ENCODE results near the gene FUNDC2. TPM values are rescaled to one million over a fixed set of nuclear protein-coding genes. Genes with fewer than 3 reads are reported as not detected.
"Not testable (repeated sequence)": the region's sequence is repeated elsewhere in the genome, so short reads cannot be mapped to it uniquely, and the experiment has no call there.

FUNDC2 gene
- total RNA-seq, 2 experiments from 2014 or later = 37.2 to 37.4 TPM

- DNase-seq; H3K36me3 Mint-ChIP-seq (ENCODE audit: low read depth); intact Hi-C loops (cut with DNase I, micrococcal nuclease); H3K27ac Mint-ChIP-seq; H3K27me3 Mint-ChIP-seq; H3K27me3 ChIP-seq (ENCODE audit: control insufficient read depth in 1 of 2, insufficient read depth in 2 of 2, low read length in 2 of 2); H3K36me3 ChIP-seq (ENCODE audit: insufficient read depth, low read length); H3K4me1 Mint-ChIP-seq (ENCODE audit: low read depth); H3K9me3 Mint-ChIP-seq; POLR2A ChIA-PET; ATAC-seq (ENCODE audit: poor library complexity); CTCF ChIA-PET; H3K4me3 ChIP-seq (ENCODE audit: low read length); H3K27ac ChIP-seq (ENCODE audit: low read depth in 1 of 2, low read length in 2 of 2); H3K4me3 Mint-ChIP-seq; H3K4me1 ChIP-seq (ENCODE audit: insufficient read depth, low read length); H3K9me3 ChIP-seq (ENCODE audit: control insufficient read depth in 1 of 2, insufficient read depth in 1 of 2, low read length in 2 of 2): not testable (repeated sequence)
These were observed 18.1 kb upstream of the FUNDC2 start for GRCh38 chrX:155008578-155008977.

GRCh38 chrX:155009994-155010472, 16.6 kb upstream of the FUNDC2 start:
- H3K4me1 Mint-ChIP-seq (ENCODE audit: low read depth) = no peaks in the 10 kb centered on the region
- TF ChIP-seq CTCF (IDR thresholded peaks at IDR 0.05) = no peak
- H3K4me1 ChIP-seq (ENCODE audit: insufficient read depth, low read length) = no peaks in the 10 kb centered on the region
- H3K9me3 ChIP-seq (ENCODE audit: control insufficient read depth in 1 of 2, insufficient read depth in 1 of 2, low read length in 2 of 2) = no peaks in the 10 kb centered on the region
- no peak overlapping the region for H3K27ac ChIP-seq (ENCODE audit: low read depth in 1 of 2, low read length in 2 of 2)
- POLR2A ChIA-PET = no interaction called here
- DNase-seq (no peak), ATAC-seq (ENCODE audit: poor library complexity) (no peak)
- no peaks in the 10 kb centered on the region for H3K27me3 ChIP-seq (ENCODE audit: control insufficient read depth in 1 of 2, insufficient read depth in 2 of 2, low read length in 2 of 2)
- H3K9me3 Mint-ChIP-seq = no peaks in the 10 kb centered on the region
- H3K4me3 ChIP-seq (ENCODE audit: low read length) = no peak overlapping the region
- no peak overlapping the region for H3K4me3 Mint-ChIP-seq
- no peaks in the 10 kb centered on the region for H3K36me3 ChIP-seq (ENCODE audit: insufficient read depth, low read length)
- no peak overlapping the region for H3K27ac Mint-ChIP-seq
- intact Hi-C loops (cut with DNase I, micrococcal nuclease) = no loop called here
- CTCF ChIA-PET = no interaction called here
- H3K36me3 Mint-ChIP-seq (ENCODE audit: low read depth) = no peaks in the 10 kb centered on the region
- no peaks in the 10 kb centered on the region for H3K27me3 Mint-ChIP-seq

DNA sequence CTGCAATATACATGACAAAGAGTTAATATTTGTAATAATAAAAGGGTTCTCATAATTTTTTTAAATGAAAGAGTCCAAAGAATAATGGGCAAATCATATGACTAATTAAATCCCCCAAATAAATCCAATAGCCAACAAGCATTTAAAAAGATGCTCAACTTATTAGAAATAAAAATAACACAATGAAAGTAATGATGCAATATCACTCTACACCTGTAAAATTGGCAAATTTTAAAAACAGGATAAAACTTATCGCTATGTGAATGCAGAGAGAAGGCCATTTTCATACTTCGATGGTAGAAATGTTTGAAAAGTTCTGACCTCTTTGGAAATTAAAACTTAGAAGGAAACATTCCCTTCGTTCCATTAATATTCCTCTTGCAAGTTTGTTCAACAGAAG, 6.1 kb upstream of the FUNDC2 start:
- intact Hi-C loops (cut with DNase I, micrococcal nuclease) = loop anchor here in 1 of 2 experiments (5.0 kb wide), 1 partner anchor 37 kb away; no protein-coding TSS in a partner anchor
- H3K27me3 ChIP-seq (ENCODE audit: control insufficient read depth in 1 of 2, insufficient read depth in 2 of 2, low read length in 2 of 2) = no peaks in the 10 kb centered on the region

More for the DNA sequence above, 6.1 kb upstream of the FUNDC2 start:
- Histone ChIP-seq H3K36me3 (ENCODE audit: insufficient read depth, low read length) (no peaks in the 10 kb centered on the region), H3K4me3 (ENCODE audit: low read length) (no peak overlapping the region), H3K27ac (ENCODE audit: low read depth in 1 of 2, low read length in 2 of 2) (no peak overlapping the region), H3K9me3 (ENCODE audit: control insufficient read depth in 1 of 2, insufficient read depth in 1 of 2, low read length in 2 of 2) (no peaks in the 10 kb centered on the region), H3K4me1 (ENCODE audit: insufficient read depth, low read length) (no peaks in the 10 kb centered on the region)
- DNase-seq (no peak), ATAC-seq (ENCODE audit: poor library complexity) (no peak)
- CTCF ChIA-PET = no interaction called here
- no peaks in the 10 kb centered on the region for H3K4me1 Mint-ChIP-seq (ENCODE audit: low read depth)
- H3K9me3 Mint-ChIP-seq = no peaks in the 10 kb centered on the region
- H3K4me3 Mint-ChIP-seq = no peak overlapping the region
- TF ChIP-seq CTCF (IDR thresholded peaks at IDR 0.05) = no peak
- H3K27me3 Mint-ChIP-seq = no peaks in the 10 kb centered on the region
- H3K36me3 Mint-ChIP-seq (ENCODE audit: low read depth) = no peaks in the 10 kb centered on the region
- POLR2A ChIA-PET = no interaction called here
- H3K27ac Mint-ChIP-seq = no peak overlapping the region

Measured in CD4-positive, alpha-beta T cell (primary cell).